ENCODE measurements around the gene LAMA2. TPM values are rescaled to one million over a fixed set of nuclear protein-coding genes. Genes with fewer than 3 reads are reported as not detected.

The LAMA2 gene
- total and polyA plus RNA-seq, 2 donors (not counting 3 experiments of a cell fraction or from before 2014, with no cell fraction given), result 0.51 to 0.75 TPM

DNA sequence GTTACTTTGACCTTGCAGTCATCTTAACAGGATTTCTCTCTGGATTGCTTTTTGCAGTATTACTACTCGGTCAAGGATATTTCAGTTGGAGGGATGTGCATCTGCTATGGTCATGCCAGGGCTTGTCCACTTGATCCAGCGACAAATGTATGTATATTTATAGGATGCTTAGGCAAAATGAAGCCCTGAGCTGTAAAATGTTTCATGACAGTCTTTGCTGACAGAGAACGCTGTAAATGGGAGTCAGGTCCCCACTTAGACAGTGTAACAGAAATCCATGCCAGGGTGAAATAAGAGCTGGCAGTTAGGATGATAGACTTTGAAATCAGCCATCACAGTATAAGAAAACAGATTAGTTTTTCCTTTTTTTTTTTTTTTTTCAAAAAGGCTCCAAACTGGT lies 264.0 kb downstream of the LAMA2 start:
- CTCF ChIA-PET, result interaction anchor here (0.8 to 2.0 kb wide), 3 partner anchors 10 to 339 kb away, joined by 3 to 5 read pairs (median 4); no protein-coding TSS in a partner anchor
- Histone ChIP-seq H3K36me3 (ENCODE audit: control insufficient read depth in 2 of 2, extremely low read depth in 1 of 2, insufficient read depth in 2 of 2, low read length in 2 of 2) (no peaks in the 10 kb centered on the region), H2AFZ (ENCODE audit: low read depth, low read length) (no peak overlapping the region), H3K9me1 (replicated peaks; ENCODE audit: control insufficient read depth, extremely low read depth, insufficient read depth, low read length) (no peaks in the 10 kb centered on the region), H3K4me2 (ENCODE audit: insufficient read depth, low read length) (no peak overlapping the region), H3K9me3 (replicated peaks; ENCODE audit: control insufficient read depth, insufficient read depth, low read length) (no peaks in the 10 kb centered on the region), H4K20me1 (replicated peaks; ENCODE audit: control insufficient read depth, extremely low read depth, insufficient read depth, low read length) (no peaks in the 10 kb centered on the region), H3K4me3 (replicated peaks in 1 of 3; ENCODE audit: insufficient read depth in 1 of 3, low read depth in 1 of 3, low read length in 3 of 3) (no peak overlapping the region), H3K9ac (replicated peaks; ENCODE audit: extremely low read depth, insufficient read depth, low read length) (no peak overlapping the region), H3K79me2 (ENCODE audit: control insufficient read depth, insufficient read depth, low read length) (no peaks in the 10 kb centered on the region), H3K27ac (ENCODE audit: insufficient read depth, low read depth, low read length) (no peak overlapping the region), H3K4me1 (ENCODE audit: control insufficient read depth, extremely low read depth, insufficient read depth, low read length) (no peaks in the 10 kb centered on the region), H3K27me3 (ENCODE audit: control insufficient read depth in 2 of 2, insufficient read depth in 2 of 2, low read length in 2 of 2) (peaks cover 0 to 2% of the 10 kb centered on the region in 2 experiments)
- BruUV-seq (replicated peaks), result no TSS peak
- POLR2A ChIA-PET, result no interaction called here
- FAIRE-seq (no peak), DNase-seq (ENCODE audit: low read depth, low spot score) (no peak)
- intact Hi-C loops (cut with micrococcal nuclease), result no loop called here
- dilution Hi-C loops (cut with MboI; ENCODE audit: extremely low pct_ligation_motif_present, low sequenced_read_pairs), result no loop called here
- TF ChIP-seq, protein P1, sequence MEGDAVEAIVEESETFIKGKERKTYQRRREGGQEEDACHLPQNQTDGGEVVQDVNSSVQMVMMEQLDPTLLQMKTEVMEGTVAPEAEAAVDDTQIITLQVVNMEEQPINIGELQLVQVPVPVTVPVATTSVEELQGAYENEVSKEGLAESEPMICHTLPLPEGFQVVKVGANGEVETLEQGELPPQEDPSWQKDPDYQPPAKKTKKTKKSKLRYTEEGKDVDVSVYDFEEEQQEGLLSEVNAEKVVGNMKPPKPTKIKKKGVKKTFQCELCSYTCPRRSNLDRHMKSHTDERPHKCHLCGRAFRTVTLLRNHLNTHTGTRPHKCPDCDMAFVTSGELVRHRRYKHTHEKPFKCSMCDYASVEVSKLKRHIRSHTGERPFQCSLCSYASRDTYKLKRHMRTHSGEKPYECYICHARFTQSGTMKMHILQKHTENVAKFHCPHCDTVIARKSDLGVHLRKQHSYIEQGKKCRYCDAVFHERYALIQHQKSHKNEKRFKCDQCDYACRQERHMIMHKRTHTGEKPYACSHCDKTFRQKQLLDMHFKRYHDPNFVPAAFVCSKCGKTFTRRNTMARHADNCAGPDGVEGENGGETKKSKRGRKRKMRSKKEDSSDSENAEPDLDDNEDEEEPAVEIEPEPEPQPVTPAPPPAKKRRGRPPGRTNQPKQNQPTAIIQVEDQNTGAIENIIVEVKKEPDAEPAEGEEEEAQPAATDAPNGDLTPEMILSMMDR (IDR thresholded peaks at IDR 0.05; ENCODE audit: extremely low read depth in 1 of 2, insufficient read depth in 1 of 2, low read depth in 1 of 2, low read length in 2 of 2), result no peak
- TF ChIP-seq FOS (IDR thresholded peaks at IDR 0.05; ENCODE audit: borderline replicate concordance, insufficient read depth, low read length) (no peak), MYC (IDR thresholded peaks at IDR 0.05; ENCODE audit: low read depth, low read length) (no peak), JUN (IDR thresholded peaks at IDR 0.05; ENCODE audit: borderline replicate concordance, insufficient read depth, insufficient read length, low read depth) (no peak), GATA2 (IDR thresholded peaks at IDR 0.05; ENCODE audit: insufficient read depth, insufficient read length, low read depth, low read length) (no peak), EZH2 (IDR thresholded peaks at IDR 0.05; ENCODE audit: borderline replicate concordance, low read depth, low read length, severe bottlenecking) (no peak), POLR2A (IDR thresholded peaks at IDR 0.05; ENCODE audit: low read depth, low read length) (no peak), POLR2AphosphoS5 (IDR thresholded peaks at IDR 0.05; ENCODE audit: insufficient read depth, low read depth, low read length) (no peak)
- TF ChIP-seq, protein P2, sequence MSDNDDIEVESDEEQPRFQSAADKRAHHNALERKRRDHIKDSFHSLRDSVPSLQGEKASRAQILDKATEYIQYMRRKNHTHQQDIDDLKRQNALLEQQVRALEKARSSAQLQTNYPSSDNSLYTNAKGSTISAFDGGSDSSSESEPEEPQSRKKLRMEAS (IDR thresholded peaks at IDR 0.05; ENCODE audit: insufficient read depth, insufficient read length), result no peak

All from endothelial cell of umbilical vein (primary cell).